GM19025 (cell line): ENCODE data around the gene EYA2.

ENCODE experiments used
- ATAC-seq: cut with Tn5 transposase; IDR thresholded peaks from one replicate; pipeline ENCODE4 v1.9.1; 2021; ENCODE audit warnings: mild to moderate bottlenecking, low read depth, moderate library complexity; ENCODE audit not compliant: unreplicated experiment

EYA2 gene

GRCh38 chr20:47093320-47093966 is 198.8 kb downstream of the EYA2 start:
- ATAC-seq = no peak

- no peak for ATAC-seq
Measured at GRCh38 chr20:47095690-47096089, 201.0 kb downstream of the EYA2 start.

DNA sequence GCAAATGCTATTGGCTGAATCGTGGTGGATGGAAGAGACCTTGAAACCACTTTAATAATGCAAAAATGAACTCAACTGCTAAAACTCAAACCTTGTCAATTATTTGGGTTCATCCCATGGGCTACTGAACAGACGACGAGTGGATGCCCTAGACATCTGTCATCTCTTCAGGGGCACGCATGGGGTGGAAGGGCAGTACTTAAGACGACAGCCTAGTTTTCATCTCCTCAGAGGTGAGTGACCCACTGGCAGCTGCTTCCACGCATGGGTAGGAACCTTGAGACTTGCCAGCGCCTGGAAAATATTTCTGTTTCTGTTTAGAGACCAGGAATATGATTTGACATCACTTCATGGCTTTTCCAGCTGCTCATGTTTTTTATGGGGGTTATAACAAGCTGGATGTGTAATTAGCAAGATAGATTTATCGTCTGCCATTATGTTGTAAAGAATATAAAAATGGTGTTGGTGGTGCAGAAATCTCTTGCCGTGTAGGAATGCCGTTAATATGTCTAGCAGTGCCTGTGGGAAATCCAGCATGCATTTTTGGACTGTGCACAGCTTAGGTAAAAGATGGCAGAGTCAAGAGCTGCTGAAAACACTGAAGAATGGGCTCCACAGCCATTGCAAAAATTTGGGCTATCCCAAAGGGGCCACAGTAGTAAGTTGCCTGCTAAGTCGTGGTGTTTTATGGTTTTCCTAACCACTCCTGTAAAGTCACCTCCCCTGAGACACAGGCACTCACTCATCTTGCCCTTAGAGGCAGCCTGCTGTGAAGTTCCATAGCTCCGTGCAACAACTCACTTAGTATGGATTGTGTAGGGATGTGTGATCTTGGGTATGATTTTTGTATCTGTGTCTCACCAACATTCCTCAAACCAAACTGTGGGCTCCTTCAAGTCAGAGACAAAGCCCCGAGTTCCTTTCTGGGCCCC is 203.3 kb downstream of the EYA2 start:
- no peak for ATAC-seq

- no peak for ATAC-seq
Measured at GRCh38 chr20:47099093-47099492, 204.4 kb downstream of the EYA2 start.

- no peak for ATAC-seq
Measured at GRCh38 chr20:47099825-47100441, 205.3 kb downstream of the EYA2 start.

DNA sequence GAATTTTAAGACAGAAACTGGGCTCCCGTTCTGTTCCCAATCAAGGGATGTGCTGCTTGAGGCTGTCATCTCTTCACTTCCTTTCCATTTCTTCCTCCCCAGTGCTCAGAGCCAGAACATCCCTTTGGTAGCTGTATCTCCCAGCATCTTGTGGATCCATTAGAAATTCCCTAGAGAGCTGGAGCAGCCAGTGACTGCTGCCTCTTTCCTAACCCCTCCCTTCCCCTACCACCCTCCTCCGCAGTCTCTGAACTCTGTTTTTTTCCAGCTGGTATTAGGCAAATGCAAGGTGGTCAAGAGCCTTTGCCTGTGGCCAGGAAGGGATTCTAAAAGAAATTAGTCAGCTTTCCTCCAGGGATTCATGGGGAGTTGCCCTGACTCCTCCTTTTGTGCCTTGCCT is 208.0 kb downstream of the EYA2 start:
- ATAC-seq = no peak

DNA sequence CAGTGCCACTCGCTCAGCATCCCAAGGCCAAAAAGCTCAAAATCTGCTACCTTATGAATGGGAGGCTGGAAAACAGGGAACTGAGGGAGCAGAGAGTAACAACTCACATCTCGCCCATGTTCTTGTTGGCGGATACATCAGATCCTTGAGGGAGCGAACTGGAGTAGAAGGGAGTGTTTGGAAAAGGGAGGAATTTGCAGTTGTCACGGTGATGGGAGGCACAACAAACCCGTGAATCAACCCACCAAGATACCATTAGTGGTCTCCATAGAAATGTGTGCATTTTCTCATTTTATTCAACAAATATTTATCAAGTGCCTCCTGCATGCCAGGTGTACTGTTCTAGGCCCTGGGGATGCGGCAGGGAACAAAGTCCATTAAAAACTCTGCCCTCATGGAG is 212.1 kb downstream of the EYA2 start:
- ATAC-seq = no peak

- no peak for ATAC-seq
Measured at GRCh38 chr20:47108994-47109393, 214.4 kb downstream of the EYA2 start.

- no peak for ATAC-seq
Measured at GRCh38 chr20:47110819-47111218, 216.2 kb downstream of the EYA2 start.

DNA sequence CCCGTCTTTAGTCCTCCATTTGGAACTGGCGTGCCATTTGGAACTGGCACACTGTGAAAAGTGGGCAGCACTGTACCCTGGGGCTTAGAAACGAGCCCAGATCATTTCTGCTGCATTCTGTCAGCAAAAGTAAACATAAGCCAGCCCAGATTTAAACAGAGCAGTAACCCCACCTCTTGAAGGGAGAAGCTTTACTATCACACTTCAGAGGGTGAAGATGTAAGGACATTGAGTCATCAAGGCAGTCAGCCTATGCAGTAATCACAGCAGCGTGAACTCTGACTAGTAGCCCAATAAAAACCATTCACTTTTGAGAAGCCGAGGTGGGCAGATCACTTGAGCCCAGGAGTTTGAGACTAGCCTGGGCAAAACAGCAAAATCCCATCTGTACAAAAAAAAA is 216.9 kb downstream of the EYA2 start:
- no peak for ATAC-seq

GRCh38 chr20:47113362-47114109 is 218.9 kb downstream of the EYA2 start:
- ATAC-seq = no peak

- no peak for ATAC-seq
Measured at GRCh38 chr20:47115694-47116093, 221.1 kb downstream of the EYA2 start.

- no peak for ATAC-seq
Measured at GRCh38 chr20:47117371-47117770, 222.7 kb downstream of the EYA2 start.

- no peak for ATAC-seq
Measured at GRCh38 chr20:47117773-47118172, 223.1 kb downstream of the EYA2 start.

DNA sequence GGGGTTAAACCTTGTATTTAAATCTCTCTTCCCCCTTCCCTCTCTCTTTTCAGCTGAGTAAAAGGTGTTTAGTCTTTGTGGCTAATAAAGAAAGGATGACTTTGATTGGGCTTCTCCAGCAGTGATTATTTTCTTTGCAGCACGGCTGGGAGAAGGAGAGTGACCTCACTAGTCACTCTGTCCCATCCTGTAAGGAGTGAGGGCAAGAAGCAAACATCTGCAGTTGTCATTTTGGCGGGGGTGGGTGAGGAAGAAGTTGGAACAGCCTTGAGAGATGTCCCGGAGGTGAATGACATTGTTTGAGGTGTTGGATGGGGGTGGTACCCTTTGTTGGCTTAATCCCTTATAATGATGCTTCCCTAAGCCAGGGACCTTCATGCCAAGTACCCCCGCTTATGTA is 223.6 kb downstream of the EYA2 start:
- ATAC-seq = no peak

DNA sequence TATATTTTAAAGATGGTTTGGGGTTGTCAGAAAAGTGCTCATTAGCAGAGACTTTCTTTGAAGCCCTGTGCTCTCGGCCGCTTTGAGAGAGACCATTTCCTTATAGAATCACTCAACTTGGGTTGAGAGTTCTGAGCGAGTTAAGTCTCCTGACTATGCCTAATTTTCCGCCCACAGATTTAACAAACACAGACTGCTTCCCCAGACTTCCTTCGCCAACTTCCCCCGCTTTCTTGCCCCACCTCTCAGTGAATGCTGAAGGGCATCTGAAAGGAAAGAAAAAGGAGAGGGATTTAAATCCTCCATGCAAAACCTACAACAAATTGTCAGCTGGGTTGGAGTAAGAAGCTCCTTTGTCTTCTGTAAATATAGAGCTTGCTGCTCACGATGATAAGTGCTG is 224.0 kb downstream of the EYA2 start:
- no peak for ATAC-seq

GRCh38 chr20:47120346-47120936 is 225.8 kb downstream of the EYA2 start:
- no peak for ATAC-seq

DNA sequence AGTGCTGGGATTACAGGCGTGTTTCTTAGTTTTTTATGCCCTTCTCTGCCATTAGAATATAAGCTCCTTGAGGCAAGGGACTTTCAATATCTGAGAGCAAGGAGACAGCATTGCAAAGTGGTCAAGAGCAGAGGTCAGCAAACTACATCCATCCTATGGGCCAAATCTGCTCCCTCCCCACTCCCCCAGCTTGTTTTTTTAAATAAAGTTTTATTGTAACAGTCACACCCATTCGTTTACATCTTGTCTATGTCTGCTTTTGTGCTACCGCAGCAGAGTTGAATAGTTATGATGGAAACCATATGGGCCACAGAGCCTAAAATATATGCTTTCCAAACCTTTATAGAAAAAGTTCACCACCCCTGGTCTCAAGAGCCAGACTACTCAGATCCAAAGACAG is 227.9 kb downstream of the EYA2 start:
- ATAC-seq = no peak

GRCh38 chr20:47124181-47124717 is 229.6 kb downstream of the EYA2 start:
- ATAC-seq = no peak

GRCh38 chr20:47125508-47125757 is 230.8 kb downstream of the EYA2 start:
- ATAC-seq = no peak
